Muscle of leg (tissue), 11 donors: Measurements from ENCODE around the gene ALDH16A1. TPM values are rescaled to one million over a fixed set of nuclear protein-coding genes. Genes with fewer than 3 reads are reported as not detected.
A peak's percentile ranks its signal among the peaks of the same experiment; 100 is the strongest.
"Not testable (repeated sequence)": the region's sequence is repeated elsewhere in the genome, so short reads cannot be mapped to it uniquely, and the experiment has no call there.

Source experiments
- DNase-seq: peaks from one replicate; pipeline ENCODE4 v3.0.0; 2013
- H3K27ac ChIP-seq: one replicate; pipeline ENCODE4 v1.5.1; 2013; ENCODE audit warnings: mild to moderate bottlenecking, low read length, control low read depth
- H3K27me3 ChIP-seq: one replicate; pipeline ENCODE4 v1.6.1; 2013; ENCODE audit warnings: low read length; ENCODE audit not compliant: control insufficient read depth, insufficient read depth
- H3K36me3 ChIP-seq: one replicate; pipeline ENCODE4 v1.6.1; 2013; ENCODE audit warnings: low read length; ENCODE audit not compliant: control insufficient read depth, insufficient read depth
- H3K4me1 ChIP-seq: one replicate; pipeline ENCODE4 v1.6.1; 2013; ENCODE audit warnings: low read length; ENCODE audit not compliant: control insufficient read depth, insufficient read depth
- H3K4me3 ChIP-seq: one replicate; pipeline ENCODE4 v1.5.1; 2013; ENCODE audit warnings: low read length, control low read depth
- H3K9me3 ChIP-seq: replicated peaks from 2 replicates; pipeline ENCODE4 v1.6.1; 2013; ENCODE audit warnings: low read depth, low read length; ENCODE audit not compliant: control insufficient read depth
- WGBS: methylation state at CpG from one replicate; pipeline ENCODE4 v1.1.5; 2013; ENCODE audit warnings: missing lambda C conversion rate; ENCODE audit not compliant: insufficient coverage; 5-methylcytosine and 5-hydroxymethylcytosine counted together
- polyA plus RNA-seq, 8 donors: library from polyadenylated mRNA; unstranded; fragments of 120-200 nt; gene quantifications; one replicate each; pipeline versions ENCODE4 v1.2.1 to v1.2.3, GENCODE V29; 2013; ENCODE audit warnings: inconsistent platforms in 1 of 8, low replicate concordance in 1 of 8; ENCODE audit not compliant: insufficient read length in 8 of 8, insufficient read depth in 1 of 8
- total RNA-seq: library from RNA; stranded (reverse); fragments of 120-200 nt; gene quantifications from one replicate; pipeline ENCODE4 v1.2.4, GENCODE V29; 2013

The ALDH16A1 gene
- total and polyA plus RNA-seq, 9 donors: 11.3 to 18.8 (median 14.2) TPM

- Histone ChIP-seq H3K36me3 (peaks cover 44% of the 10 kb centered on the region), H3K27ac (no peak overlapping the region), H3K9me3 (no peaks in the 10 kb centered on the region), H3K4me1 (peaks cover 5% of the 10 kb centered on the region), H3K4me3 (no peak overlapping the region), H3K27me3 (no peaks in the 10 kb centered on the region)
- no peak for DNase-seq
- WGBS: 97% methylated on average over 31 of the region's 37 CpGs
Measured at GRCh38 chr19:49461656-49462055, 8.6 kb downstream of the ALDH16A1 start.

GRCh38 chr19:49462492-49462891, 9.5 kb downstream of the ALDH16A1 start:
- Histone ChIP-seq H3K9me3 (no peaks in the 10 kb centered on the region), H3K27me3 (no peaks in the 10 kb centered on the region), H3K36me3 (peaks cover 44% of the 10 kb centered on the region), H3K27ac (no peak overlapping the region), H3K4me3 (no peak overlapping the region), H3K4me1 (no peaks in the 10 kb centered on the region)
- WGBS: 87% methylated on average over 12 of the region's 12 CpGs
- no peak for DNase-seq

GRCh38 chr19:49463960-49464740, 11.1 kb downstream of the ALDH16A1 start:
- Histone ChIP-seq H3K4me1 (peaks cover 11% of the 10 kb centered on the region), H3K9me3 (no peaks in the 10 kb centered on the region), H3K27me3 (no peaks in the 10 kb centered on the region), H3K36me3 (peaks cover 45% of the 10 kb centered on the region), H3K4me3 (no peak overlapping the region), H3K27ac (no peak overlapping the region)
- 91% methylated on average over 30 of the region's 39 CpGs for WGBS
- no peak for DNase-seq

GRCh38 chr19:49465371-49465770, 12.3 kb downstream of the ALDH16A1 start:
- no peaks in the 10 kb centered on the region for H3K27me3 ChIP-seq
- no peaks in the 10 kb centered on the region for H3K9me3 ChIP-seq
- H3K4me1 ChIP-seq: peaks cover 20% of the 10 kb centered on the region
- peaks cover 39% of the 10 kb centered on the region for H3K36me3 ChIP-seq
- H3K27ac ChIP-seq: no peak overlapping the region
- H3K4me3 ChIP-seq: no peak overlapping the region
- DNase-seq: no peak
- WGBS: 89% methylated on average over 3 of the region's 3 CpGs

GRCh38 chr19:49468199-49468598, 15.2 kb downstream of the ALDH16A1 start:
- Histone ChIP-seq H3K4me3 (no peak overlapping the region), H3K27me3 (no peaks in the 10 kb centered on the region), H3K9me3 (no peaks in the 10 kb centered on the region), H3K36me3 (peaks cover 30% of the 10 kb centered on the region), H3K4me1 (peaks cover 20% of the 10 kb centered on the region), H3K27ac (peak overlapping the region; percentile 74)
- WGBS: 90% methylated on average over 17 of the region's 19 CpGs
- DNase-seq: no peak

- H3K27ac ChIP-seq: peak overlapping the region; percentile 74
- no peak overlapping the region for H3K4me3 ChIP-seq
- H3K4me1 ChIP-seq: peaks cover 24% of the 10 kb centered on the region
- peak; percentile 97 for DNase-seq
- H3K9me3 ChIP-seq: no peaks in the 10 kb centered on the region
- H3K27me3 ChIP-seq: no peaks in the 10 kb centered on the region
- H3K36me3 ChIP-seq: peaks cover 27% of the 10 kb centered on the region
- WGBS: 37% methylated on average over 12 of the region's 15 CpGs
Measured at GRCh38 chr19:49468746-49469447, 15.9 kb downstream of the ALDH16A1 start.

GRCh38 chr19:49469828-49470614, 17.0 kb downstream of the ALDH16A1 start:
- Histone ChIP-seq H3K27ac (peak overlapping the region; percentile 65), H3K27me3 (peaks cover 2% of the 10 kb centered on the region)
- peak; percentile 36 for DNase-seq

GRCh38 chr19:49470615-49470978, 17.6 kb downstream of the ALDH16A1 start:
- no peak overlapping the region for H3K27ac ChIP-seq
- no peak for DNase-seq

More at GRCh38 chr19:49469828-49470614, 17.0 kb downstream of the ALDH16A1 start:
- Histone ChIP-seq H3K4me3 (no peak overlapping the region), H3K9me3 (no peaks in the 10 kb centered on the region), H3K36me3 (peaks cover 21% of the 10 kb centered on the region), H3K4me1 (peaks cover 33% of the 10 kb centered on the region)
- WGBS: 58% methylated on average over 12 of the region's 25 CpGs

GRCh38 chr19:49472936-49473335, 19.9 kb downstream of the ALDH16A1 start:
- no peak overlapping the region for H3K4me3 ChIP-seq
- H3K4me1 ChIP-seq: peaks cover 39% of the 10 kb centered on the region
- no peaks in the 10 kb centered on the region for H3K9me3 ChIP-seq
- peaks cover 8% of the 10 kb centered on the region for H3K36me3 ChIP-seq
- no peak overlapping the region for H3K27ac ChIP-seq
- DNase-seq: no peak
- WGBS: 76% methylated on average over 4 of the region's 9 CpGs
- H3K27me3 ChIP-seq: peaks cover 2% of the 10 kb centered on the region

More at GRCh38 chr19:49470615-49470978, 17.6 kb downstream of the ALDH16A1 start:
- Histone ChIP-seq H3K36me3 (peaks cover 16% of the 10 kb centered on the region), H3K4me1 (peaks cover 33% of the 10 kb centered on the region), H3K9me3 (no peaks in the 10 kb centered on the region), H3K4me3 (no peak overlapping the region), H3K27me3 (peaks cover 2% of the 10 kb centered on the region)
- 58% methylated on average over 3 of the region's 8 CpGs for WGBS

GRCh38 chr19:49473501-49473867, 20.5 kb downstream of the ALDH16A1 start:
- not testable (repeated sequence) for H3K27ac ChIP-seq, DNase-seq, H3K9me3 ChIP-seq, H3K27me3 ChIP-seq, H3K36me3 ChIP-seq
- H3K4me1 ChIP-seq: peaks cover 37% of the 10 kb centered on the region
- 73% methylated on average over 3 of the region's 9 CpGs for WGBS
- peak overlapping the region; percentile 63 for H3K4me3 ChIP-seq
